HUDEP-2 (cell line): Measurements from ENCODE around the gene NBPF26.
"Not testable (repeated sequence)": the region's sequence is repeated elsewhere in the genome, so short reads cannot be mapped to it uniquely, and the experiment has no call there.

Experiments used
- DNase-seq, 76 experiments: peaks; one replicate each; lab custom pipeline; 2025; ENCODE audit not compliant: unreplicated experiment in 76 of 76; lab: John Stamatoyannopoulos, UW

NBPF26 gene

DNA sequence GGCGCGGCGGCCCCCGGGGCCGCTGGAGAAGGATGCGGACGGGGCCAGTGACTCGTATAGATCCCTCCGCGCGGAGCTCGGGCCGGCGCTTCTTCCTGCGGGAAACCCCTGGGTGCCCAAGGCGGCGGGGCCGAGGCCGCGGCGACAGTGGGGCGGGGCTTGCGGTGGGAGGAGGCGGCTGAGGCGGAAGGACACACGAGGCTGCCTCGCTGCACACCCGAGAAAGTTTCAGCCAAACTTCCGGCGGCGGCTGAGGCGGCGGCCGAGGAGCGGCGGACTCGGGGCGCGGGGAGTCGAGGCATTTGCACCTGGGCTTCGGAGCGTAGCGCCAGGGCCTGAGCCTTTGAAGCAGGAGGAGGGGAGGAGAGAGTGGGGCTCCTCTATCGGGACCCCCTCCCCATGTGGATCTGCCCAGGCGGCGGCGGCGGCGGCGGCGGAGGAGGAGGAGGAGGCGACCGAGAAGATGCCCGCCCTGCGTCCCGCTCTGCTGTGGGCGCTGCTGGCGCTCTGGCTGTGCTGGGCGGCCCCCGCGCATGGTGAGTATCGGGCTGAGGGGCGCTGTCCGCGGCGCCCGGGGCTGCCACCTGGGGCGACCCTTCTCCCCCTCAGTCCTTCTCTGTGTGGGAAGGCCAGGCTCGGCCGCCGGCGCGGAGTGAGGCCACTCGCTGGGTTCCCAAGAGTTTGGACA lies at the start of gene NBPF26:
TSS of gene NBPF26 (plus strand) at position 231 of the 688 bp plus-strand sequence.
- peak in 45 of 76 experiments; percentile 3 to 84 (median 50) for DNase-seq

GRCh38 chr1:120680106-120680819 lies 43.5 kb upstream of the NBPF26 start:
- not testable (repeated sequence) for DNase-seq

DNA sequence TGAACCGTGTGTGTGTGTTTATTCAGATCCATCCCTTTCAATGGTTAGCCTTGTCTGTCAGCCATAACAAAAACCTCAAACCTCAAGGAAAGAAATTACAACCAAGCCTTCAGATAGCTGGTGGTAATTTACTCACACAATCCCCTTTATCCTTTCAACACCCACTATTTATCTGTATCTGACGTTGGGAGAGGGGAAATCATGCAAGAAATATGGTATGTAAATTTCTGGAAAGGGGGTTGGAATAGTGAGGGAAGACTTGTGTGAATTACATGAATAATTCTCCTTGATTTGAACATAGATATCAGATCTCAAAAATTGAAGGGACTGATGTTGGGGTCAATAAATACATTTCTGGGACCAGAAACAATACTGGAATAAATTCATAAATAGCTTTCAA lies 42.8 kb upstream of the NBPF26 start:
- DNase-seq, result not testable (repeated sequence)

GRCh38 chr1:120684397-120684796 lies 39.3 kb upstream of the NBPF26 start:
- not testable (repeated sequence) for DNase-seq

DNA sequence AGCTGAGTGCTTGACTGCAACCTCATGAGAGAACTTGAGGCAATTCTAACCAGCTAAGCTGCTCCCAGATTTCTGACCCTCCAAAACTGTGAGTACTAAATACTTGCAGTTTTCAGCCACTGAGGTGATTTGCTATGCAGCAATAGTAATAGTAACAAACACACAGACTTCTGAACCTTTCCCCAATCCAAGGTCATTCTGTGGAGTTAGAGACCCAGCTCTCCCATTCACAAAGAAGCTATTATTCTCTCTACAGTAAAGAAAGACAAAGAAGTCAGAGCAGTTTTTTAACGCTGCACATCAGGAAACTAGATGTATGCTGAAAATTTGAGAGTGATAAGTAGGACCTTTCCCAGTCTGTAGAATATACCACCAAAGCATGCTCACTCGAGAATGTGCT lies 38.1 kb upstream of the NBPF26 start:
- not testable (repeated sequence) for DNase-seq

GRCh38 chr1:120687250-120687649 lies 36.5 kb upstream of the NBPF26 start:
- DNase-seq, result not testable (repeated sequence)

DNA sequence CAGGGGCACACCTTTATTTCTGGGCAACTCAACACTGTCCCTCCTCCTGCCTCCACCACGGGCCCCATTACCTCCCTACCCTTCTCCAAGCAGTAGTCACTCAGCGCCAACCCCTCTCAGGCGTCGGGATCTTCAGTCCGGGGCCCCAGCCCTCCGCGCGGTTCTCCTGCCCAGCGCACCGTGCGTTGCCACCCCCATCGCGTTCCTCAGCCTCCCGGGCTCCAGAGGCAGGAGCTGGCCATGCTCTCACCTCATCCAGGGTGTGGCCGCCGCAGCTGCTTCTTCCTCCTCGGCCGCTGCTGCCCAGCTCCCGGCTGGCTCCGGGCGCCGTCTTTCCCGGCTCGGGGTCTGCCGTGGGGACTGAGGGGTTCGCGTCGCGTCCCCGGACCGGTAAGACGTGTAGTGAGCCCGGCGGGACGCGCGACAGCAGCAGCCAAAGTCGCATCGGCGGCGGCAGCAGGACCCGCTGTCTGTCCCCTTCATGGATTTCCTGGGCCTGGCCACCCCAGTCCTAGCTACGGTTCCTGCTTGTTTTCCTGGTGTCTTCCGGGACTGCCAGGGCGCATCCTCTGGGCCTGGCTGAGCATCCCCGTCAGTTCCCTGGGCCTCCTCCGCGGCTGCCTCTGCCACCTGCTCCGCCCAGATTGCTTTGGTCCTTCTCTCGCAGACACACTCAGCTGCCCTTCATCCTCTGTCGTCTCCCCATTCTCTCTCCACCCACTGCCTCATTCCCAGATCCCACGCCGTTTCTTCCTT lies 22.8 kb upstream of the NBPF26 start:
- not testable (repeated sequence) for DNase-seq

- not testable (repeated sequence) for DNase-seq
Observed at GRCh38 chr1:120723358-120723714, 409 bp upstream of the NBPF26 start.

GRCh38 chr1:120724507-120724906 lies 762 bp downstream of the NBPF26 start:
- DNase-seq, result not testable (repeated sequence)

DNA sequence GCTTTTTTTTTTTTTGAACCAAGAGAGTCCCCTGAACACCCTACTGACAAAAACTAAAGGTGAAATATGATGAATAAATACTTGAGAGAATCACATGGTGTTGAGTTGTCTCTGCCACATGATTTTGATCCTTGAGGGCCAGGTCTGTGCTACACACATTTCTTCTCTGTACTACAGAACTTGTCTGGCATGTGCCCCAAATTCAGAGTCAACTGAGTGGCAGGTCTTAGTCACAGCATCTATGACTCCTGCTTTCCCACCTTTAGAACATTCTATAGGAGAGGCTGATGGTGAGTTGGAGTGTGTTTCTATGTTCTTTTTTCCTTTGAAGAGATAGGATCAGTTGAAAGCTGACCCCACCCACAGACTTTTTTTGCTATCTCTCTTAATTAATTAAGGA lies 5.1 kb downstream of the NBPF26 start:
- not testable (repeated sequence) for DNase-seq

GRCh38 chr1:120769090-120769489 lies 45.3 kb downstream of the NBPF26 start:
- DNase-seq, result not testable (repeated sequence)

GRCh38 chr1:120805452-120805851 lies 81.7 kb downstream of the NBPF26 start:
- DNase-seq, result not testable (repeated sequence)

DNA sequence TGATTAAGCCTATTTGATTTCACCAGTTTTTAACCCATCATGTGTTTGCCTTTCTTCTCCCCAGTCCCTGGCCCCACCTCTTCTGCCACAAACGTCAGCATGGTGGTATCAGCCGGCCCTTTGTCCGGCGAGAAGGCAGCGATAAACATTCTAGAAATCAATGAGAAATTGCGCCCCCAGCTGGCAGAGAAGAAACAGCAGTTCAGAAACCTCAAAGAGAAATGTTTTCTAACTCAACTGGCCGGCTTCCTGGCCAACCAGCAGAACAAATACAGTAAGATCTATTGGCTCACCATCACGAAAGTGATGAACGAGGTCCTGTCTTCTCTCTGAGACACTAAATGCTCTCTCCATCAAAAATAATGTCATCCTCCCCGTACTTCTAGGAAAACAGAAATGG lies 88.1 kb downstream of the NBPF26 start:
- DNase-seq, result peak in 27 of 76 experiments; percentile 0 to 41 (median 6)

GRCh38 chr1:120825051-120825450 lies 101.3 kb downstream of the NBPF26 start:
- DNase-seq, result not testable (repeated sequence)

DNA sequence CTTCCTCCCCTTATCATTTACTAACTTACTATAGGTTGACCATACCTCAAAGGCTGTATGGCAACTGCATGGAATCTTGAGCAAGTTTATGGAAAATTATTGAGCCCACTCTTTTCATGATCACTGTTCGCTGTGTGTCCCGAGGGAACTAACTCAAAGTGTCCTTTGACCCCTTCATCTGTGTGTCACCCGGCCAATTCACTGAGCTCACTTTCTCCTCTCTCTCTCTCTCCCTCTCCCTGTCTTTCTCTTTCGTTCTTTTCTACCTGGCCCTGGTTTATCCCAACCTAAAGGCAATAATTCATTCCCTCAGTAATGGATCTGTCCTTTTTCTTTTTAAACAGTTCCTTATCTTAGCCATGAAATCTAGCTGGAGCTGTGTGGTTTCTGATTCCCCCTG lies 102.9 kb downstream of the NBPF26 start:
- DNase-seq, result not testable (repeated sequence)

DNA sequence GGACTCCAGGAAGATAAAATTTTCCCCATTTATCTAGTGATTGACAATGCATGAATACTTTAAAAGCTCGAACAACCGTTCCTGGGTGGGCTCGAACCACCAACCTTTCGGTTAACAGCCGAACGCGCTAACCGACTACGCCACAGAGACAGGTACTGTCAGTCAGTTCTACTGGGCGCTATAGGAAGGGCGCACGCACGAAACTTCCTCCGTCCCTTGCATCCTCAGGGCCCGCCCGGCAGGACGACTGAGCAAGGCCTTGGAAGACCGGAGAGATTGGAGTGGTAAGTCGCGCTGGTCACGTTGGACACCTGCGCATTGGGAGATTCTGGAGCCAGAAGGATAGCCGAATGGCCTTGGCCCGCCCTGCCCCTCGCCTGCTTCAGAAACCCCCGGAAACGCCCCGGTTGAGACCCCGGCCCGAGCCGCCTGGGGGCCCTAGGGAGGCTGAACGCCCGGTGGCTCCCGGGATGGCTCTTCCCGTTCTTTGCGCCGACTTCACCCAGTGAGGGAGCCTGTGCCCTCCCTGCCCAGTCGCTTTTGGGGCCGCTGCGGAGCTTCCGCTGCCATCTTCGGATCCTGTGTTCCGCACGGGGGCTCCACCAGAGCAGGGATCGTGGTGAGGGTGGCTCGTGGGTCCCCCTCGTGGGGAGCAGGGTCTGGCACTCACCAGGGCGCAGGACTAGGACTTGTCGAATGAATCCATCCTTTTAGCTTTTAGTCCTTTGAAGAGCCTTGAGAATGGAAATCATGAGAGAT lies 120.6 kb downstream of the NBPF26 start:
- DNase-seq, result peak in 59 of 76 experiments; percentile 1 to 78 (median 42)

DNA sequence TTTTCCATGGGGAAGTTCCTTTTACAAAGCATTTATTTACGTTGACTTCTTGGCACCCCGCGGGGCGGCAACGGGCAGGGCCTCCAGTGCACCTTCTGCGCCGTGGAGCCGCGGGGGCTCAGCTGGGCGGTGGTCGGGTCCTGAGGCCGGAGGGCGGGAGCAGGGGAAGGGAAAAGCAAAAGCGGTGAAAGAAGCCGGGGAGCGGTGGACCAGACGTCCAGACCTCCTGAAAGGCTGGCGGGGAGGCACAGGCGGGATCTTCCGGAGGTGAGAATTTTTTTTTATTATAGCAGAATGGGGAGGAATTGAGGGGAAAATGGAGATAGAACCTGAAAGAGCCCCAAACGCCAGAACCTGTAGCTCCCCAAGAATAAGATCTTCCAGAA lies 121.2 kb downstream of the NBPF26 start:
- DNase-seq, result not testable (repeated sequence)

GRCh38 chr1:120849400-120850286 lies 125.9 kb downstream of the NBPF26 start:
- not testable (repeated sequence) for DNase-seq

DNA sequence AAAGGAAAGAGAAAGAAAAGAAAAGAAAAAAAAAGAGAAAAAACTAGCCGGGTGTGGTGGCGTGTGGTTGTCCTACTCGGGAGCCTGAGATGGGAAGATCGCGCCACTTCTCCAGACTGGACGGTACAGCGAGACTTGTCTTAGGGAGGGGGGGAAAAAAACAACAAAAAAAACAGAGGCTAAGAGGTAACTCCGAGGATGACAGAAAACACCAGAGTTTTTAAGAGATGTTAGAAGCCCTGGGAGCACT lies 126.5 kb downstream of the NBPF26 start:
- DNase-seq, result not testable (repeated sequence)
